Ovary (tissue), 9 donors: Measurements from ENCODE around the gene ATP1A2. TPM values are rescaled to one million over a fixed set of nuclear protein-coding genes. Genes with fewer than 3 reads are reported as not detected.

Experiments used
- DNase-seq, 5 donors: peaks; one replicate each; pipeline ENCODE4 v3.0.0-alpha.2; 2019 to 2020
- H3K27ac ChIP-seq, 2 donors: fragments of 200-600 bp; one replicate each; pipeline versions ENCODE4 v1.5.1 to v1.8.0; 2019 to 2022
- H3K27me3 ChIP-seq: fragments of 200-600 bp; one replicate; pipeline ENCODE4 v1.8.0; 2022
- H3K36me3 ChIP-seq: fragments of 200-600 bp; sonication (generic); one replicate; pipeline ENCODE4 v1.5.1; 2019
- H3K4me1 ChIP-seq: one replicate; pipeline ENCODE4 v1.8.1; 2013; ENCODE audit warnings: mild to moderate bottlenecking, moderate library complexity; ENCODE audit not compliant: insufficient read depth
- H3K4me3 ChIP-seq: fragments of 200-600 bp; sonication (generic); one replicate; pipeline ENCODE4 v1.5.1; 2017
- H3K9me3 ChIP-seq, 2 donors: fragments of 200-600 bp in 1 of 2; sonication (generic) in 1 of 2; one replicate each; pipeline versions ENCODE4 v1.5.1 to v1.8.1; 2013 to 2019; ENCODE audit warnings: mild to moderate bottlenecking in 1 of 2, moderate library complexity in 1 of 2
- CTCF ChIP-seq, 3 donors: fragments of 450-650 bp in 2 of 3; fragments of 200-600 bp in 1 of 3; IDR thresholded peaks; one replicate each; pipeline versions ENCODE4 v1.5.1 to v1.8.0; 2016 to 2022; ENCODE audit warnings: antibody characterized with exemption in 3 of 3, mild to moderate bottlenecking in 1 of 3
- EP300 ChIP-seq: sonication (generic); formaldehyde crosslinking; IDR thresholded peaks from one replicate; pipeline ENCODE4 v1.6.1; 2017; ENCODE audit warnings: antibody characterized with exemption
- POLR2A ChIP-seq: fragments of 450-650 bp; IDR thresholded peaks from one replicate; pipeline ENCODE4 v1.6.1; 2017; ENCODE audit warnings: antibody characterized with exemption, mild to moderate bottlenecking, moderate library complexity
- WGBS, 3 donors: extraction: QIAGEN DNeasy Blood & Tissue Kit in 1 of 3; methylation state at CpG; one replicate each; pipeline versions ENCODE4 v1.1.5 to v1.1.7; 2013 to 2017; 5-methylcytosine and 5-hydroxymethylcytosine counted together
- intact Hi-C, 4 donors: fragments of 100-400 bp; cut with DNase I; formaldehyde crosslinking; loops; one replicate each; pipeline versions ENCODE4 v1.11.0 to v1.15.1; 2022 to 2023
- polyA plus RNA-seq, 2 donors: library from polyadenylated mRNA; stranded (reverse); fragments of 200-250 nt in 1 of 2; fragments of 350-450 nt in 1 of 2; fragmentation: Illumina TruSeq in 1 of 2; extraction: RNeasy Lipid Tissue Mini Kit (QIAGEN cat#74804) in 1 of 2; gene quantifications; one replicate each; pipeline ENCODE4 v1.2.3, GENCODE V29; 2013 to 2014
- total RNA-seq, 7 donors: library from RNA; depleted of rRNA in 2 of 7; stranded (reverse); fragments of >200 nt in 2 of 7; fragmentation: NEBNext Ultra II Directional in 3 of 7; extraction: Animal tissue kit (Norgen Biotek cat#: 25700) in 3 of 7; gene quantifications; one replicate each; pipeline versions ENCODE4 v1.1.0 to v1.2.4, GENCODE V29; 2016 to 2023
- donor health status: DM: no; HTN: no; CAD: no; lungs with moderate emphysema.
- donor health status: DM: no; HTN: no; CAD: no.
- donor health status: Bipolar disorder and iron deficiency.
- donor health status: DM: yes; HTN: yes; CAD: no.
- donor health status: DM: no; HTN: no; CAD: no.
- donor health status: DM: yes; HTN: yes; CAD: no.

ATP1A2 gene
- total and polyA plus RNA-seq, 9 donors = 3.0 to 38.6 (median 15.0) TPM

GRCh38 chr1:160080381-160081100 lies 35.0 kb upstream of the ATP1A2 start:
- TF ChIP-seq EP300 = no peak
- TF ChIP-seq POLR2A = no peak
- TF ChIP-seq CTCF (IDR thresholded peaks at IDR 0.05) = no peak
- H3K9me3 ChIP-seq = no peaks in the 10 kb centered on the region
- no peaks in the 10 kb centered on the region for H3K36me3 ChIP-seq
- WGBS, 3 donors = 45 to 59% (median 48%) methylated on average over 6 of the region's 6 CpGs
- H3K4me1 ChIP-seq = peaks cover 4% of the 10 kb centered on the region
- no peak for DNase-seq
- no peaks in the 10 kb centered on the region for H3K27me3 ChIP-seq
- intact Hi-C loops = no loop called here
- H3K27ac ChIP-seq = no peak overlapping the region
- H3K4me3 ChIP-seq = no peak overlapping the region

- Histone ChIP-seq H3K27me3 (no peaks in the 10 kb centered on the region), H3K36me3 (no peaks in the 10 kb centered on the region), H3K27ac (no peak within 1 kb of the TSS), H3K4me1 (peaks cover 4% of the 10 kb centered on the region), H3K9me3 (no peaks in the 10 kb centered on the region), H3K4me3 (no peak within 1 kb of the TSS)
- no peak for DNase-seq
- no peak for TF ChIP-seq CTCF (IDR thresholded peaks at IDR 0.05)
- TF ChIP-seq POLR2A = no peak
- TF ChIP-seq EP300 = no peak
- WGBS, 3 donors = 13 to 15% (median 15%) methylated on average over 13 to 14 of the region's 14 CpGs
- intact Hi-C loops = no loop called here
Observed at GRCh38 chr1:160081261-160081936, 34.2 kb upstream of the ATP1A2 start, which contains the start of gene KCNJ9. Gene KCNJ9 (plus strand): TSS chr1:160081538. CDS start chr1:160084031, 2,493 bp downstream.

- H3K27me3 ChIP-seq = no peaks in the 10 kb centered on the region
- peaks cover 4% of the 10 kb centered on the region for H3K4me1 ChIP-seq
- no peak overlapping the region for H3K27ac ChIP-seq
- no peaks in the 10 kb centered on the region for H3K36me3 ChIP-seq
- TF ChIP-seq POLR2A (no peak), CTCF (IDR thresholded peaks at IDR 0.05) (no peak), EP300 (no peak)
- no peak overlapping the region for H3K4me3 ChIP-seq
- no peaks in the 10 kb centered on the region for H3K9me3 ChIP-seq
- DNase-seq = no peak
- intact Hi-C loops = no loop called here
- WGBS, 3 donors = 26 to 48% (median 27%) methylated on average over 2 of the region's 2 CpGs
Observed at GRCh38 chr1:160082487-160082886, 33.1 kb upstream of the ATP1A2 start.

DNA sequence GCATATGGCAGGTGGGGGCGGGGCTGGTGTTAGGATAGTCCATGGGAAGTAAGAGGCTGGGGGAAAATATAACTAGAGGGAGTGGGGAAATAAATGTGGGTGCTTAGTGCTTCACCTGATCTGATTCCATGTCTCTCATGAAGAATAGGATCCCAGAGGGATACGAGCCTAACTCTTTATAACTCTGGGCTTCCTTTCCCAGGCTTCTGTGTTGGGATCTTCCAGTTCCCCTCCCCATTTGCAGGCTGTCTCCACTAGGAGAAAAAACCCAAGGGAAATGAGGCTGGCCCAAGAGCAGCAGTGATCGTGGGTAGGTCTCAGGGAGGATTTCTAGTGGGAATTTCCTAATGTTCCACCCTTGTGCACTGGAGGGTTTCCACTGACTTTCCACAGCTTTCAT lies 32.6 kb upstream of the ATP1A2 start:
- WGBS, 3 donors = 62 to 70% (median 66%) methylated on average over 3 of the region's 3 CpGs

More for the DNA sequence above, 32.6 kb upstream of the ATP1A2 start:
- no peak for TF ChIP-seq EP300
- TF ChIP-seq CTCF (IDR thresholded peaks at IDR 0.05) = no peak
- no peak for TF ChIP-seq POLR2A
- Histone ChIP-seq H3K4me1 (peaks cover 4% of the 10 kb centered on the region), H3K4me3 (no peak overlapping the region), H3K9me3 (no peaks in the 10 kb centered on the region), H3K27ac (no peak overlapping the region), H3K27me3 (no peaks in the 10 kb centered on the region), H3K36me3 (no peaks in the 10 kb centered on the region)
- intact Hi-C loops = no loop called here
- DNase-seq = no peak
